ENCODE measurements around the gene RNF157. TPM values are rescaled to one million over a fixed set of nuclear protein-coding genes. Genes with fewer than 3 reads are reported as not detected.

The RNF157 gene
- total and polyA plus RNA-seq, 9 of the 15 experiments (the other 6 are each of a cell fraction or from before 2014, with no cell fraction given), result 8.1 to 31.7 (median 20.8) TPM

DNA sequence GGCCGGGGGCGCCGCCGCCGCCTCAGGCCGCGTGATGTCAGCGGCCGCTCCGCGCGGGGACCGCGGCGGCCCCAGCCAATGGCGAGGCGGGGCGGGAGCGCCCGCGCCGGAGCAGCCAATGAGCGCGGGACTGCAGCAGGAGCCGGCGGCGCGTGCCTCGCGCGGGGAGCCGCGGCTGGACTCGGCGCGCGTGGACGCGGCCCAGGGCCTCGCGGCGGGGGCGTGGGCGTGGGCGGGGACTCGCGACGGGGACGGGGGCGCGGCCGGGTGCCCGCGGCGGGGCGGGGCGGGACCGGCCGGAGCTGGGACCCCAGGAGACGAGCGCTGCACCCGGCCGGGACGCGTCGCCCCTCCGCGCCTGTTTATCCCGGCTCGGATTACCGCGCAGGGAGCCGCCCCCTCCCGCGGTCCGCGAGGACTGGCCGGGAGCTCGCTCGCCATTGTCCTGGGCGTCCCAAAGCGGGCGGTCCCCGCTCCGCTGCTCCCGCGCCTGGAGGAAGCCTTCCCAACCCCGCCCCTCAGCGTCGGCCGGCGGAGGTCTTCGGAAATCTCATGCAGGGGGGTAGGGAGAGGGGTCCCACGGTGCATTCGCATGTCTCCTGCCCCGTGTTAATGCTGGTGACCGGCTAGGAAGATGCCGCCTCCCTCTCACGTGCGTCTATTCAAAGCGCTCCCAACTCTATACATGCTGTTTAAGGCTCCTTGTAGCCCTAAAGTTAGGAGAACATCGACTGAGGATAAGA lies at the start of gene RNF157 (continued):
- TF ChIP-seq, protein P1, sequence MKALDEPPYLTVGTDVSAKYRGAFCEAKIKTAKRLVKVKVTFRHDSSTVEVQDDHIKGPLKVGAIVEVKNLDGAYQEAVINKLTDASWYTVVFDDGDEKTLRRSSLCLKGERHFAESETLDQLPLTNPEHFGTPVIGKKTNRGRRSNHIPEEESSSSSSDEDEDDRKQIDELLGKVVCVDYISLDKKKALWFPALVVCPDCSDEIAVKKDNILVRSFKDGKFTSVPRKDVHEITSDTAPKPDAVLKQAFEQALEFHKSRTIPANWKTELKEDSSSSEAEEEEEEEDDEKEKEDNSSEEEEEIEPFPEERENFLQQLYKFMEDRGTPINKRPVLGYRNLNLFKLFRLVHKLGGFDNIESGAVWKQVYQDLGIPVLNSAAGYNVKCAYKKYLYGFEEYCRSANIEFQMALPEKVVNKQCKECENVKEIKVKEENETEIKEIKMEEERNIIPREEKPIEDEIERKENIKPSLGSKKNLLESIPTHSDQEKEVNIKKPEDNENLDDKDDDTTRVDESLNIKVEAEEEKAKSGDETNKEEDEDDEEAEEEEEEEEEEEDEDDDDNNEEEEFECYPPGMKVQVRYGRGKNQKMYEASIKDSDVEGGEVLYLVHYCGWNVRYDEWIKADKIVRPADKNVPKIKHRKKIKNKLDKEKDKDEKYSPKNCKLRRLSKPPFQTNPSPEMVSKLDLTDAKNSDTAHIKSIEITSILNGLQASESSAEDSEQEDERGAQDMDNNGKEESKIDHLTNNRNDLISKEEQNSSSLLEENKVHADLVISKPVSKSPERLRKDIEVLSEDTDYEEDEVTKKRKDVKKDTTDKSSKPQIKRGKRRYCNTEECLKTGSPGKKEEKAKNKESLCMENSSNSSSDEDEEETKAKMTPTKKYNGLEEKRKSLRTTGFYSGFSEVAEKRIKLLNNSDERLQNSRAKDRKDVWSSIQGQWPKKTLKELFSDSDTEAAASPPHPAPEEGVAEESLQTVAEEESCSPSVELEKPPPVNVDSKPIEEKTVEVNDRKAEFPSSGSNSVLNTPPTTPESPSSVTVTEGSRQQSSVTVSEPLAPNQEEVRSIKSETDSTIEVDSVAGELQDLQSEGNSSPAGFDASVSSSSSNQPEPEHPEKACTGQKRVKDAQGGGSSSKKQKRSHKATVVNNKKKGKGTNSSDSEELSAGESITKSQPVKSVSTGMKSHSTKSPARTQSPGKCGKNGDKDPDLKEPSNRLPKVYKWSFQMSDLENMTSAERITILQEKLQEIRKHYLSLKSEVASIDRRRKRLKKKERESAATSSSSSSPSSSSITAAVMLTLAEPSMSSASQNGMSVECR (CRISPR knock-in tag; IDR thresholded peaks at IDR 0.05), result peak; percentile 44; the same call in 1 of the 2 replicates
- TF ChIP-seq, protein P2, sequence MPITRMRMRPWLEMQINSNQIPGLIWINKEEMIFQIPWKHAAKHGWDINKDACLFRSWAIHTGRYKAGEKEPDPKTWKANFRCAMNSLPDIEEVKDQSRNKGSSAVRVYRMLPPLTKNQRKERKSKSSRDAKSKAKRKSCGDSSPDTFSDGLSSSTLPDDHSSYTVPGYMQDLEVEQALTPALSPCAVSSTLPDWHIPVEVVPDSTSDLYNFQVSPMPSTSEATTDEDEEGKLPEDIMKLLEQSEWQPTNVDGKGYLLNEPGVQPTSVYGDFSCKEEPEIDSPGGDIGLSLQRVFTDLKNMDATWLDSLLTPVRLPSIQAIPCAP (CRISPR knock-in tag; IDR thresholded peaks at IDR 0.05; ENCODE audit: borderline replicate concordance), result no peak
- TF ChIP-seq ARID1B (IDR thresholded peaks at IDR 0.05) (peak; percentile 14; the same call in 1 of the 2 replicates), CXXC5 (CRISPR knock-in tag; IDR thresholded peaks at IDR 0.05) (peak; percentile 72), DDX20 (tag; IDR thresholded peaks at IDR 0.05; ENCODE audit: low read depth) (no peak), ZNF707 (CRISPR knock-in tag; conservative IDR thresholded peaks at IDR 0.05) (no peak), RBM25 (IDR thresholded peaks at IDR 0.05; ENCODE audit: low read depth, low read length, severe bottlenecking) (peak; percentile 96), MYBL2 (IDR thresholded peaks at IDR 0.05; ENCODE audit: low read depth) (no peak), MYBL2 (CRISPR knock-in tag; IDR thresholded peaks at IDR 0.05; ENCODE audit: borderline replicate concordance) (no peak), SAP30 (IDR thresholded peaks at IDR 0.05; ENCODE audit: borderline replicate concordance, insufficient read depth, low read depth, low read length, poor library complexity, severe bottlenecking) (peak; percentile 65), TAF1 (IDR thresholded peaks at IDR 0.05; ENCODE audit: control insufficient read depth, extremely low read depth, insufficient read depth, low read length, severe bottlenecking) (peak; percentile 75)
- TF ChIP-seq, protein P3, sequence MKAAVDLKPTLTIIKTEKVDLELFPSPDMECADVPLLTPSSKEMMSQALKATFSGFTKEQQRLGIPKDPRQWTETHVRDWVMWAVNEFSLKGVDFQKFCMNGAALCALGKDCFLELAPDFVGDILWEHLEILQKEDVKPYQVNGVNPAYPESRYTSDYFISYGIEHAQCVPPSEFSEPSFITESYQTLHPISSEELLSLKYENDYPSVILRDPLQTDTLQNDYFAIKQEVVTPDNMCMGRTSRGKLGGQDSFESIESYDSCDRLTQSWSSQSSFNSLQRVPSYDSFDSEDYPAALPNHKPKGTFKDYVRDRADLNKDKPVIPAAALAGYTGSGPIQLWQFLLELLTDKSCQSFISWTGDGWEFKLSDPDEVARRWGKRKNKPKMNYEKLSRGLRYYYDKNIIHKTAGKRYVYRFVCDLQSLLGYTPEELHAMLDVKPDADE (conservative IDR thresholded peaks at IDR 0.05; ENCODE audit: control insufficient read depth, low read depth, low read length), result 0 out of 2 replicates have a peak, but pooled peaks have one; percentile 32
- TF ChIP-seq, protein P4, sequence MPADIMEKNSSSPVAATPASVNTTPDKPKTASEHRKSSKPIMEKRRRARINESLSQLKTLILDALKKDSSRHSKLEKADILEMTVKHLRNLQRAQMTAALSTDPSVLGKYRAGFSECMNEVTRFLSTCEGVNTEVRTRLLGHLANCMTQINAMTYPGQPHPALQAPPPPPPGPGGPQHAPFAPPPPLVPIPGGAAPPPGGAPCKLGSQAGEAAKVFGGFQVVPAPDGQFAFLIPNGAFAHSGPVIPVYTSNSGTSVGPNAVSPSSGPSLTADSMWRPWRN (IDR thresholded peaks at IDR 0.05; ENCODE audit: low read depth), result no peak
- TF ChIP-seq, protein P5, sequence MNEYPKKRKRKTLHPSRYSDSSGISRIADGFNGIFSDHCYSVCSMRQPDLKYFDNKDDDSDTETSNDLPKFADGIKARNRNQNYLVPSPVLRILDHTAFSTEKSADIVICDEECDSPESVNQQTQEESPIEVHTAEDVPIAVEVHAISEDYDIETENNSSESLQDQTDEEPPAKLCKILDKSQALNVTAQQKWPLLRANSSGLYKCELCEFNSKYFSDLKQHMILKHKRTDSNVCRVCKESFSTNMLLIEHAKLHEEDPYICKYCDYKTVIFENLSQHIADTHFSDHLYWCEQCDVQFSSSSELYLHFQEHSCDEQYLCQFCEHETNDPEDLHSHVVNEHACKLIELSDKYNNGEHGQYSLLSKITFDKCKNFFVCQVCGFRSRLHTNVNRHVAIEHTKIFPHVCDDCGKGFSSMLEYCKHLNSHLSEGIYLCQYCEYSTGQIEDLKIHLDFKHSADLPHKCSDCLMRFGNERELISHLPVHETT (CRISPR knock-in tag; conservative IDR thresholded peaks at IDR 0.05 in 1 of 2, IDR thresholded peaks at IDR 0.05 in 1 of 2), result 0 out of 4 replicates have a peak, but pooled peaks of 1 of the 2 experiments have one; percentile 1
